HG02763 (cell line): ENCODE results near the gene ZNF429.
"Not testable (repeated sequence)": the region's sequence is repeated elsewhere in the genome, so short reads cannot be mapped to it uniquely, and the experiment has no call there.

Experiments
- ATAC-seq: cut with Tn5 transposase; IDR thresholded peaks from one replicate; pipeline ENCODE4 v1.9.1; 2021; ENCODE audit warnings: mild to moderate bottlenecking, moderate library complexity; ENCODE audit not compliant: unreplicated experiment

ZNF429 gene

GRCh38 chr19:21512609-21513008 is 7.2 kb downstream of the ZNF429 start:
- ATAC-seq: not testable (repeated sequence)

- no peak for ATAC-seq
Observed at GRCh38 chr19:21513651-21514050, 8.2 kb downstream of the ZNF429 start.

- no peak for ATAC-seq
Observed at GRCh38 chr19:21519488-21519887, 14.1 kb downstream of the ZNF429 start.

GRCh38 chr19:21532904-21533303 is 27.5 kb downstream of the ZNF429 start:
- no peak for ATAC-seq

- not testable (repeated sequence) for ATAC-seq
Observed at GRCh38 chr19:21536741-21537290, 31.4 kb downstream of the ZNF429 start.

- no peak for ATAC-seq
Observed at GRCh38 chr19:21559444-21559843, 54.0 kb downstream of the ZNF429 start.

GRCh38 chr19:21564406-21564805 is 59.0 kb downstream of the ZNF429 start:
- ATAC-seq: no peak

GRCh38 chr19:21566073-21566472 is 60.7 kb downstream of the ZNF429 start:
- ATAC-seq: no peak

GRCh38 chr19:21567806-21568205 is 62.4 kb downstream of the ZNF429 start:
- not testable (repeated sequence) for ATAC-seq

- no peak for ATAC-seq
Observed at GRCh38 chr19:21568816-21569493, 63.6 kb downstream of the ZNF429 start.

- ATAC-seq: no peak
Observed at GRCh38 chr19:21569494-21569865, 64.1 kb downstream of the ZNF429 start.

- ATAC-seq: no peak
Observed at GRCh38 chr19:21571316-21571715, 65.9 kb downstream of the ZNF429 start.

GRCh38 chr19:21574607-21575006 is 69.2 kb downstream of the ZNF429 start:
- no peak for ATAC-seq

GRCh38 chr19:21576481-21576880 is 71.1 kb downstream of the ZNF429 start:
- ATAC-seq: no peak

GRCh38 chr19:21580101-21580500 is 74.7 kb downstream of the ZNF429 start:
- ATAC-seq: no peak

- no peak for ATAC-seq
Observed at GRCh38 chr19:21580818-21581217, 75.4 kb downstream of the ZNF429 start.

- ATAC-seq: no peak
Observed at GRCh38 chr19:21581646-21582240, 76.3 kb downstream of the ZNF429 start.

GRCh38 chr19:21584537-21584936 is 79.1 kb downstream of the ZNF429 start:
- ATAC-seq: no peak

GRCh38 chr19:21585281-21585890 is 80.0 kb downstream of the ZNF429 start:
- ATAC-seq: no peak

- no peak for ATAC-seq
Observed at GRCh38 chr19:21586311-21587116, 81.1 kb downstream of the ZNF429 start.

- no peak for ATAC-seq
Observed at GRCh38 chr19:21587117-21587461, 81.7 kb downstream of the ZNF429 start.
